ENCODE measurements around the gene LCLAT1.

LCLAT1 gene

GRCh38 chr2:30436859-30437435 lies 10.1 kb upstream of the LCLAT1 start:
- DNase-seq (ENCODE audit: extremely low read depth, insufficient read length): no peak
- no peaks in the 10 kb centered on the region for H3K36me3 ChIP-seq (ENCODE audit: control insufficient read depth, insufficient read depth, low read length)
- no peaks in the 10 kb centered on the region for H3K27me3 ChIP-seq (replicated peaks; ENCODE audit: control insufficient read depth, insufficient read depth, low read length)
- H3K4me3 ChIP-seq (replicated peaks; ENCODE audit: low read depth, low read length): no peak overlapping the region
- TF ChIP-seq CTCF (IDR thresholded peaks at IDR 0.05; ENCODE audit: insufficient read depth, low read length, poor library complexity, severe bottlenecking): no peak

DNA sequence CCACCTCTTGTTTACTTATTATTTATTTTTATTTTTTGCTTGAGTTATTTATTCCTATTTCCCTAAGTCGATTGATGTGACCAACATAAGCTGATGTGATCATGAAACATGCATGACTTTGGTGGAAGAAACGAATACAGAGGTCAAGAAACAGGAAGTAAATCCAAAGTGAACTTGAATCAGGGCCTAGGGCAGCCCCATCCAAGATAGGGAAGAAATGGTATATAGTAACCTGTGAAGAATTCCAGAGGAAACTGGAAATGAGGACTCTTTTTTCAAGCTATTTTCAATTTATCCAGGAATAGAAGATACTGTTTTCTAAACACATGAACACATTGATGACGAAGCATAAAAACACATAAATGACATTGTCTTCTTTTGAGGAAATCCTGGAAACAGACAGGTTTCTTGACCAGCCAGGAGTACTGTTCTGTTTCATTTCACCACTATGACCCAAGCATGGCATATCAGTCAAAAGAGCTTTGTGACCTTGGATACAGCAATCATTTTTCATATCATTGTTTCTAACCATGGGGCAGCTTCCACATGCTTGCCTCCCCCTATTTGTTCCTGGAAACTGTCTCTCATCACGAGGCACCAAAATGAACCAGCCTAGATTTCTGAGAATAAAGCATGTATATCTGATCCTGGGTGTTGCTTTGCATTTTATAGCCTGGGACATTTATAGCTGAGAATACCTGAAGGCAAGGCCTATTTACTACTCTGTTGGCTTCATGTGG lies 9.1 kb upstream of the LCLAT1 start:
- TF ChIP-seq CTCF (IDR thresholded peaks at IDR 0.05; ENCODE audit: insufficient read depth, low read length, poor library complexity, severe bottlenecking): no peak
- H3K4me3 ChIP-seq (replicated peaks; ENCODE audit: low read depth, low read length): no peak overlapping the region
- no peaks in the 10 kb centered on the region for H3K27me3 ChIP-seq (replicated peaks; ENCODE audit: control insufficient read depth, insufficient read depth, low read length)
- no peaks in the 10 kb centered on the region for H3K36me3 ChIP-seq (ENCODE audit: control insufficient read depth, insufficient read depth, low read length)
- DNase-seq (ENCODE audit: extremely low read depth, insufficient read length): no peak

DNA sequence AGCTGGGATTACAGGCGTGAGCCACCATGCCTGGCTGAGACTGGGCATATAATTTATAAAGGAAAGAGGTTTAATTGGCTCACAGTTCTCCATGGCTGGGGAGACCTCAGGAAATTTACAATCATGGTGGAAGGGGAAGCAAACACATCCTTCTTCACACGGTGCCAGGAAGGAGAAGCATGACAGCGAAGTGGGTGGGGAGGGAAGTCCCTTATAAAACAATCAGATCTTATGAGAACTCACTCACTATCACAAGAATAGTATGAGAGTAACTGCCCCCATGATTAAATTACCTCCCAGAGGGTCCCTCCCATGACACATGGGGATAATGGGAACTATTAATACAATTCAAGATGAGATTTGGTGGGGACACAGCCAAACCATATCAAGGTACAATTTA lies 7.8 kb upstream of the LCLAT1 start:
- H3K4me3 ChIP-seq (replicated peaks; ENCODE audit: low read depth, low read length): no peak overlapping the region
- no peaks in the 10 kb centered on the region for H3K36me3 ChIP-seq (ENCODE audit: control insufficient read depth, insufficient read depth, low read length)
- TF ChIP-seq CTCF (IDR thresholded peaks at IDR 0.05; ENCODE audit: insufficient read depth, low read length, poor library complexity, severe bottlenecking): no peak
- H3K27me3 ChIP-seq (replicated peaks; ENCODE audit: control insufficient read depth, insufficient read depth, low read length): no peaks in the 10 kb centered on the region
- DNase-seq (ENCODE audit: extremely low read depth, insufficient read length): no peak

DNA sequence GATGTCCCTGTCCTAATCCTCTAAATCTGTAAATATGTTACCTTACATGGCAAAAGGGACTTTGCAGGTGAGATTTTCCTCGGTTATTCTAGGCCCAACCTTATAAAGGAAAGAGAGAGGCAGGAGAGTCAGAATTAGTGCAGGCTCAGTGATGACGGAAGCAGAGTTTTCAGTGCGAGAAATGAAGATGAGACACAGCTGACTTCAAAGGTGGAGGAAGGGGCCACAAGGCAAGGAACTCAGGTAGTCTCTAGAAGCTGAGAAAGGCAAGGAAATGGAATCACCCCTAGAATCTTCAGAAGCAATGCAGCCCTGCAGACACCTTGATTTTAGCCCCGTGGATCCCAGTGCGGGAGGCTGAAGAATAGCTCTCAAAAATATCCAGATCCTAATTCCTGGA lies 7.2 kb upstream of the LCLAT1 start:
- no peak for DNase-seq (ENCODE audit: extremely low read depth, insufficient read length)
- Histone ChIP-seq H3K4me3 (replicated peaks; ENCODE audit: low read depth, low read length) (no peak overlapping the region), H3K27me3 (replicated peaks; ENCODE audit: control insufficient read depth, insufficient read depth, low read length) (no peaks in the 10 kb centered on the region), H3K36me3 (ENCODE audit: control insufficient read depth, insufficient read depth, low read length) (no peaks in the 10 kb centered on the region)
- no peak for TF ChIP-seq CTCF (IDR thresholded peaks at IDR 0.05; ENCODE audit: insufficient read depth, low read length, poor library complexity, severe bottlenecking)

DNA sequence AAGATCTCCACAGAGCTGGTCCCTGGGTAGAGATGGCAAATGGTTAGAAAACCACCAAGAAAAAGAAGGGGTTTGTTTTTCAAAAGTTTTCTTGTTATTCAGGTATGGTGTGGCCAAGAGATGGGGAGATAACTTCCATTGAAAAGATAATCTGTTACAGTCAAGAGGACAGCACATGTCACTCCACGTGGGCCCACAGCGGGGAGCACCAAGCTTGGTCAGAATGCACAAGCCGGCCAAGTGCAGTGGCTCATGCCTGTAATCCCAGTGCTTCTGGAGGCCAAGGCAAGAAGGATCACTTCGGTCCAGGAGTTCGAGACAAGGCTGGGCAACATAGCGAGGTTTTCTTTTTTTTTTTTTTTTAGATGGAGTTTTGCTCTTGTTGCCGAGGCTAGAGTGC lies 6.0 kb upstream of the LCLAT1 start:
- H3K36me3 ChIP-seq (ENCODE audit: control insufficient read depth, insufficient read depth, low read length): no peaks in the 10 kb centered on the region
- no peaks in the 10 kb centered on the region for H3K27me3 ChIP-seq (replicated peaks; ENCODE audit: control insufficient read depth, insufficient read depth, low read length)
- no peak for DNase-seq (ENCODE audit: extremely low read depth, insufficient read length)
- H3K4me3 ChIP-seq (replicated peaks; ENCODE audit: low read depth, low read length): no peak overlapping the region
- TF ChIP-seq CTCF (IDR thresholded peaks at IDR 0.05; ENCODE audit: insufficient read depth, low read length, poor library complexity, severe bottlenecking): no peak
